ENCODE data around the gene MDM4.

MDM4 gene

DNA sequence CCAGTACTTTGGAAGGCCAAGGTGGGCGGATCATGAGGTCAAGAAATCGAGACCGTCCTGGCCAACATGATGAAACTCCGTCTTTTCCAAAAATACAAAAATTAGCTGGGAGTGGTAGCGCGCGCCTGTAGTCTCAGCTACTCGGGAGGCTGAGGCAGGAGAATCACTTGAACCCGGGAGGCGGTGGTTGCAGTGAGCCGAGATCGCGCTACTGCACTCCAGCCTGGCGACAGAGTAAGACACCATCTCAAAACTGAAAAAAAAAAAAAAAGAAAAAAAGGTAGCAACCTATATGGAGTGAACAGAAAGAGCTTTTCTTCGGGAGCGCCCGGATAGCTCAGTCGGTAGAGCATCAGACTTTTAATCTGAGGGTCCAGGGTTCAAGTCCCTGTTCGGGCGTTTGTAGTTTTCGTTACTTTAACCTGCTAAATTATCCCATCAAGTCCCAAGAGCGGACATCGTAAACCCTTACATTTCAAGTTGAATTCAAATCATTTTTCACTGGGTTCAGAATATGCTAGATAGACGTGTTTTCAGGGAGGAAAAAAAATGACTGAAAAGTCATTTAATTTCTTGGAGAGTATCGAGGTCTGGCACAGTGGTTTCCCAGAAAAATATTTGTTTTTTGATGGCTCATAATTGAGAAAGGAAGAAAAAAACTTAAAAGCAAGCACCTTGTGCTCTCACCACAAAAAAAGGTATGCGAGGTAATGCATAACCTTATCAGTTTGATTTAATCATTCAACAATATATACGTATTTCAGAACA, 9.8 kb upstream of the MDM4 start:
- no peak for DNase-seq (ENCODE audit: low spot score)
- TF ChIP-seq CTCF (IDR thresholded peaks at IDR 0.05; ENCODE audit: extremely low read depth, insufficient read depth, missing control alignments) = no peak
- in situ Hi-C loops (cut with MboI; ENCODE audit: low pct_unique_long_range_greater_than_20kb, low sequenced_read_pairs, unreplicated experiment) = no loop called here

DNA sequence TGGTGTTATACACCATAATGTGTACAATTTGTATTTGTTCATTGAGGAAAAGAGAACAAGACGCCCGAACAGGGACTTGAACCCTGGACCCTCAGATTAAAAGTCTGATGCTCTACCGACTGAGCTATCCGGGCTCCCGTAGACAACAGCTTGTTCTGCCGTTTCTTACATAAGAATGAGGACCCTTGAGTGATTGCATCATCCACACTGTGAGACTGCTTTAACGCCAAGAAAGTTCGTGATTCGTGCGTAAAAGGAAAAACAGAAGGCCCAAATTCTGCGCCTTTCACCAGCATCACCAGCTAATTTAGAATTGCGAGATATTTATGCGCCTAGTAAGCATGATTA, 9.3 kb upstream of the MDM4 start:
- TF ChIP-seq CTCF (IDR thresholded peaks at IDR 0.05; ENCODE audit: extremely low read depth, insufficient read depth, missing control alignments) = no peak
- DNase-seq (ENCODE audit: low spot score) = no peak
- in situ Hi-C loops (cut with MboI; ENCODE audit: low pct_unique_long_range_greater_than_20kb, low sequenced_read_pairs, unreplicated experiment) = no loop called here

DNA sequence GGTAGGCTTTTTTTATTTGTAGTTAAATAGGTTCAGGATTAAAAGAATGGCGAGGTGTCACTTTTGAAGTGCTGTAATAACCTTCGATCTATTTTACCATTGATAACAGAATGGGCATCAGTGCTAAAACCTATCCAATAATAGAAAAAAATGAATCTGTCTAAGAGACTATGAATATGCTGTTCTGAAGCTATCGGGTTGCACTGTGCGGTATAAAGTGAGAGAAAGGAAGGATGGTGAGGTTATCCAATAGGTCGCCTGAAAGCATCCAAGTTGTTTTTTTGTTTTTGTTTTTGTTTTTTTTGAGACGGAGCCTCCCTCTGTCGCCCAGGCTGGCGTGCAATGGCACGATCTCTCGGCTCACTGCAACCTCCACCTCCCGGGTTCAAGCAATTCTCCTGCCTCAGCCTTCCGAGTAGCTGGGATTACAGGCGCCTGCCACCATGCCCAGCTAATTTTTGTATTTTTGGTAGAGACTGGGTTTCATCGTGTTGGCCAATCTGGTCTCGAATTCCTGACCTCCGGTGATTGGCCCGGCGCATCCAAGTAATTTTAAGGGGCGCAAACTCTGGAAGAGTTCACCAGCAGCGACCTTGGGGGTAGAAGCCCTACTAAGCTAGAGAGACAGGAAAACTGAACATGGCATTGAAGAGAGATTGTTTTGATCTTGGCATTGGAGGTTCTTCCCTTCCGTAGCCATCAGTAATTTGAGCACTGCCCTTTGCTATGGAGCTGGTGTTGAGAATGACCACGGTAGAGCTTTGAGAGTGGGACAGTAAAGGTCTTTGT, 8.7 kb upstream of the MDM4 start:
- in situ Hi-C loops (cut with MboI; ENCODE audit: low pct_unique_long_range_greater_than_20kb, low sequenced_read_pairs, unreplicated experiment) = no loop called here
- DNase-seq (ENCODE audit: low spot score) = no peak

GRCh38 chr1:204509186-204509635, 7.0 kb upstream of the MDM4 start:
- no peak for DNase-seq (ENCODE audit: low spot score)
- in situ Hi-C loops (cut with MboI; ENCODE audit: low pct_unique_long_range_greater_than_20kb, low sequenced_read_pairs, unreplicated experiment) = no loop called here
- TF ChIP-seq CTCF (IDR thresholded peaks at IDR 0.05; ENCODE audit: extremely low read depth, insufficient read depth, missing control alignments) = no peak

More for the DNA sequence above, 8.7 kb upstream of the MDM4 start:
- TF ChIP-seq CTCF (IDR thresholded peaks at IDR 0.05; ENCODE audit: extremely low read depth, insufficient read depth, missing control alignments) = no peak

GRCh38 chr1:204511366-204511765, 4.8 kb upstream of the MDM4 start:
- DNase-seq (ENCODE audit: low spot score) = no peak
- in situ Hi-C loops (cut with MboI; ENCODE audit: low pct_unique_long_range_greater_than_20kb, low sequenced_read_pairs, unreplicated experiment) = no loop called here
- TF ChIP-seq CTCF (IDR thresholded peaks at IDR 0.05; ENCODE audit: extremely low read depth, insufficient read depth, missing control alignments) = no peak

- TF ChIP-seq CTCF (IDR thresholded peaks at IDR 0.05; ENCODE audit: extremely low read depth, insufficient read depth, missing control alignments) = peak; percentile 23
- DNase-seq (ENCODE audit: low spot score) = peak; percentile 67
- in situ Hi-C loops (cut with MboI; ENCODE audit: low pct_unique_long_range_greater_than_20kb, low sequenced_read_pairs, unreplicated experiment) = no loop called here
Observed at GRCh38 chr1:204513117-204513716, 3.0 kb upstream of the MDM4 start.

Measured in GM13977 (cell line).